Measurements from ENCODE around the gene COL9A3.

The COL9A3 gene

GRCh38 chr20:62876902-62877816, 60.3 kb downstream of the COL9A3 start:
- no peak overlapping the region for H3K4me3 ChIP-seq (ENCODE audit: low read depth, low read length)

- no peak overlapping the region for H3K4me3 ChIP-seq (ENCODE audit: low read depth, low read length)
Observed at GRCh38 chr20:62878244-62879038, 61.6 kb downstream of the COL9A3 start.

- no peak overlapping the region for H3K4me3 ChIP-seq (ENCODE audit: low read depth, low read length)
Observed at GRCh38 chr20:62879275-62880146, 62.7 kb downstream of the COL9A3 start.

GRCh38 chr20:62880147-62880934, 63.5 kb downstream of the COL9A3 start:
- no peak overlapping the region for H3K4me3 ChIP-seq (ENCODE audit: low read depth, low read length)

GRCh38 chr20:62880935-62881661, 64.2 kb downstream of the COL9A3 start:
- H3K4me3 ChIP-seq (ENCODE audit: low read depth, low read length): no peak overlapping the region

- no peak overlapping the region for H3K4me3 ChIP-seq (ENCODE audit: low read depth, low read length)
Observed at GRCh38 chr20:62881662-62882395, 65.0 kb downstream of the COL9A3 start.

- no peak overlapping the region for H3K4me3 ChIP-seq (ENCODE audit: low read depth, low read length)
Observed at GRCh38 chr20:62882426-62882825, 65.6 kb downstream of the COL9A3 start.

GRCh38 chr20:62884556-62884955, 67.7 kb downstream of the COL9A3 start:
- H3K4me3 ChIP-seq (ENCODE audit: low read depth, low read length): no peak overlapping the region

- no peak overlapping the region for H3K4me3 ChIP-seq (ENCODE audit: low read depth, low read length)
Observed at GRCh38 chr20:62885046-62885895, 68.4 kb downstream of the COL9A3 start.

GRCh38 chr20:62885896-62886708, 69.3 kb downstream of the COL9A3 start:
- no peak overlapping the region for H3K4me3 ChIP-seq (ENCODE audit: low read depth, low read length)

GRCh38 chr20:62886709-62887058, 69.8 kb downstream of the COL9A3 start:
- H3K4me3 ChIP-seq (ENCODE audit: low read depth, low read length): no peak overlapping the region

- H3K4me3 ChIP-seq (ENCODE audit: low read depth, low read length): no peak overlapping the region
Observed at GRCh38 chr20:62887152-62887859, 70.5 kb downstream of the COL9A3 start.

GRCh38 chr20:62887860-62888239, 71.0 kb downstream of the COL9A3 start:
- H3K4me3 ChIP-seq (ENCODE audit: low read depth, low read length): no peak overlapping the region

- no peak overlapping the region for H3K4me3 ChIP-seq (ENCODE audit: low read depth, low read length)
Observed at GRCh38 chr20:62888406-62888805, 71.6 kb downstream of the COL9A3 start.

GRCh38 chr20:62888910-62889309, 72.1 kb downstream of the COL9A3 start:
- H3K4me3 ChIP-seq (ENCODE audit: low read depth, low read length): no peak overlapping the region

- H3K4me3 ChIP-seq (ENCODE audit: low read depth, low read length): no peak overlapping the region
Observed at GRCh38 chr20:62889411-62889810, 72.6 kb downstream of the COL9A3 start.

GRCh38 chr20:62889871-62890270, 73.0 kb downstream of the COL9A3 start:
- no peak overlapping the region for H3K4me3 ChIP-seq (ENCODE audit: low read depth, low read length)

All from iPS-11a (cell line).